H1 (cell line): Measurements from ENCODE around the gene ART4. TPM values are rescaled to one million over a fixed set of nuclear protein-coding genes. Genes with fewer than 3 reads are reported as not detected.

Experiments
- CTCF ChIA-PET: fragments of 300-600 bp; sonication (Branson Sonifier 250); formaldehyde crosslinking; loops from one replicate; lab custom pipeline; 2021; ENCODE audit not compliant: partially characterized antibody; lab: Charles Lee
- POLR2A ChIA-PET: fragments of 300-600 bp; sonication (Branson Sonifier 250); formaldehyde crosslinking; loops from one replicate; lab custom pipeline; 2021; ENCODE audit warnings: inconsistent platforms; ENCODE audit not compliant: partially characterized antibody; lab: Charles Lee
- DNase-seq, 2 experiments: peaks; one replicate each; pipeline versions ENCODE4 v3.0.0 to v3.0.0-alpha.2; 2010 to 2022; ENCODE audit warnings: low spot score in 2 of 2, low read depth in 1 of 2, mixed read lengths in 1 of 2
- FAIRE-seq: peaks from 2 replicates; lab custom pipeline; 2011; peaks lifted over from hg19 to GRCh38; lab: Jason Lieb, UNC
- H2AFZ ChIP-seq: 2 replicates; pipeline ENCODE4 v1.8.1; 2012; ENCODE audit warnings: low read length, inconsistent platforms
- H2AK5ac ChIP-seq: 2 replicates; pipeline ENCODE4 v1.6.1; 2013; ENCODE audit warnings: low read depth, low read length
- H2BK120ac ChIP-seq: replicated peaks from 2 replicates; pipeline ENCODE3; 2013; ENCODE audit warnings: low read depth, low read length, inconsistent platforms
- H2BK12ac ChIP-seq: 2 replicates; pipeline ENCODE4 v1.6.1; 2013; ENCODE audit warnings: low read depth, low read length
- H2BK15ac ChIP-seq: 2 replicates; pipeline ENCODE4 v1.6.1; 2013; ENCODE audit warnings: low read length
- H2BK20ac ChIP-seq: 2 replicates; pipeline ENCODE4 v1.6.1; 2013; ENCODE audit warnings: low read length
- H2BK5ac ChIP-seq: 2 replicates; pipeline ENCODE4 v1.6.1; 2013; ENCODE audit warnings: low read depth, low read length
- H3K14ac ChIP-seq: 2 replicates; pipeline ENCODE4 v1.6.1; 2013; ENCODE audit warnings: inconsistent platforms; ENCODE audit not compliant: insufficient read length
- H3K18ac ChIP-seq: 2 replicates; pipeline ENCODE4 v1.6.1; 2013; ENCODE audit warnings: low read length; ENCODE audit errors: extremely low read depth
- H3K23ac ChIP-seq: 2 replicates; pipeline ENCODE4 v1.6.1; 2013; ENCODE audit warnings: inconsistent platforms; ENCODE audit not compliant: insufficient read length
- H3K23me2 ChIP-seq: 2 replicates; pipeline ENCODE4 v1.6.1; 2013; ENCODE audit warnings: low read depth, low read length
- H3K27ac ChIP-seq: 2 replicates; pipeline ENCODE4 v1.6.1; 2011; ENCODE audit warnings: low read depth, low read length, inconsistent platforms
- H3K27me3 ChIP-seq, 4 experiments: replicated peaks in 1 of 4; 1 replicate in 1 of 4; 2 replicates in 3 of 4; pipeline versions ENCODE4 v1.6.1 to v1.8.1; 2011 to 2013; ENCODE audit warnings: low read length in 3 of 4, mild to moderate bottlenecking in 3 of 4, inconsistent platforms in 2 of 4, mixed read lengths in 2 of 4, moderate library complexity in 1 of 4; ENCODE audit not compliant: control insufficient read depth in 3 of 4, insufficient read depth in 3 of 4; ENCODE audit errors: extremely low read depth in 1 of 4
- H3K36me3 ChIP-seq, 4 experiments: 2 replicates each; pipeline versions ENCODE4 v1.6.1 to v1.8.1; 2011 to 2013; ENCODE audit warnings: mild to moderate bottlenecking in 4 of 4, low read length in 3 of 4, moderate library complexity in 2 of 4, control low read depth in 1 of 4, inconsistent platforms in 1 of 4; ENCODE audit not compliant: insufficient read depth in 4 of 4, control insufficient read depth in 2 of 4
- H3K4ac ChIP-seq: replicated peaks from 2 replicates; pipeline ENCODE3; 2013; ENCODE audit warnings: low read length, low read depth, mixed read lengths, inconsistent platforms; ENCODE audit not compliant: insufficient read length
- H3K4me1 ChIP-seq, 4 experiments: replicated peaks in 1 of 4; 1 replicate in 1 of 4; 2 replicates in 3 of 4; pipeline versions ENCODE4 v1.6.1 to v1.8.1; 2011 to 2013; ENCODE audit warnings: low read length in 3 of 4, inconsistent platforms in 2 of 4, mixed read lengths in 1 of 4; ENCODE audit not compliant: insufficient read depth in 4 of 4, control insufficient read depth in 3 of 4
- H3K4me2 ChIP-seq, 2 experiments: 2 replicates each; pipeline versions ENCODE4 v1.6.1 to v1.8.1; 2011 to 2013; ENCODE audit warnings: low read depth in 2 of 2, low read length in 2 of 2, control low read depth in 1 of 2, inconsistent platforms in 1 of 2, mild to moderate bottlenecking in 1 of 2; ENCODE audit not compliant: insufficient read depth in 1 of 2
- H3K4me3 ChIP-seq, 4 experiments: fragments of 200-600, 300-600 bp in 1 of 4; sonication (generic), shearing (Covaris generic), sonication (Bioruptor Twin) in 1 of 4; 2 replicates each; pipeline versions ENCODE4 v1.5.1 to v1.8.1; 2011 to 2016; ENCODE audit warnings: low read length in 4 of 4, low read depth in 3 of 4, control low read depth in 2 of 4, inconsistent platforms in 2 of 4, mild to moderate bottlenecking in 2 of 4, mixed read lengths in 1 of 4, moderate library complexity in 1 of 4; ENCODE audit not compliant: insufficient read depth in 2 of 4; ENCODE audit errors: extremely low read depth in 1 of 4
- H3K56ac ChIP-seq: replicated peaks from 2 replicates; pipeline ENCODE3; 2013; ENCODE audit warnings: low read depth, mild to moderate bottlenecking, mixed read lengths, low read length, inconsistent platforms; ENCODE audit not compliant: insufficient read length
- H3K79me1 ChIP-seq: 2 replicates; pipeline ENCODE4 v1.6.1; 2013; ENCODE audit warnings: low read depth, low read length, control low read depth
- H3K79me2 ChIP-seq, 2 experiments: 2 replicates each; pipeline versions ENCODE4 v1.6.1 to v1.8.1; 2012 to 2013; ENCODE audit warnings: low read length in 2 of 2, mild to moderate bottlenecking in 2 of 2, inconsistent platforms in 1 of 2; ENCODE audit not compliant: insufficient read depth in 2 of 2, control insufficient read depth in 1 of 2
- H3K9ac ChIP-seq, 4 experiments: replicated peaks in 1 of 4; 1 replicate in 1 of 4; 2 replicates in 3 of 4; pipeline versions ENCODE4 v1.6.1 to v1.8.1; 2011 to 2013; ENCODE audit warnings: low read depth in 3 of 4, low read length in 3 of 4, control low read depth in 2 of 4, mild to moderate bottlenecking in 2 of 4, moderate library complexity in 2 of 4, inconsistent platforms in 1 of 4; ENCODE audit errors: extremely low read depth in 1 of 4
- H3K9me3 ChIP-seq, 2 experiments: 2 replicates each; pipeline versions ENCODE4 v1.6.1 to v1.8.1; 2012 to 2013; ENCODE audit warnings: mild to moderate bottlenecking in 2 of 2, moderate library complexity in 2 of 2, control low read depth in 1 of 2, inconsistent platforms in 1 of 2, low read depth in 1 of 2, low read length in 1 of 2, mixed read lengths in 1 of 2; ENCODE audit not compliant: insufficient read depth in 2 of 2
- H4K20me1 ChIP-seq, 2 experiments: replicated peaks in 1 of 2; 2 replicates each; pipeline versions ENCODE3 to v1.8.1; 2011 to 2013; ENCODE audit warnings: inconsistent platforms in 2 of 2, low read length in 2 of 2, mild to moderate bottlenecking in 1 of 2; ENCODE audit not compliant: insufficient read depth in 2 of 2, control insufficient read depth in 1 of 2
- H4K5ac ChIP-seq: 2 replicates; pipeline ENCODE4 v1.6.1; 2013; ENCODE audit warnings: low read length, low read depth, mixed read lengths, inconsistent platforms; ENCODE audit not compliant: insufficient read length
- H4K8ac ChIP-seq: 2 replicates; pipeline ENCODE4 v1.8.0; 2013; ENCODE audit warnings: mild to moderate bottlenecking, moderate library complexity, low read length, inconsistent platforms; ENCODE audit not compliant: insufficient read depth; ENCODE audit errors: extremely low read depth
- H4K91ac ChIP-seq: replicated peaks from 2 replicates; pipeline ENCODE3; 2013; ENCODE audit warnings: low read length, mixed read lengths, inconsistent platforms; ENCODE audit not compliant: insufficient read length
- ATF2 ChIP-seq: IDR thresholded peaks from 2 replicates; pipeline ENCODE4 v1.6.1; 2012; ENCODE audit warnings: low read length, inconsistent platforms
- CBX8 ChIP-seq: fragments of 300-800, 300-1000 bp; sonication (generic); IDR thresholded peaks from 2 replicates; pipeline ENCODE4 v1.7.1; 2016; ENCODE audit warnings: low read depth, low read length, borderline replicate concordance
- CHD1 ChIP-seq: IDR thresholded peaks from 2 replicates; pipeline ENCODE4 v1.6.1; 2012; ENCODE audit warnings: low read depth, low read length, improper control_type of control experiment
- CREB1 ChIP-seq: IDR thresholded peaks from 2 replicates; pipeline ENCODE4 v1.6.1; 2012; ENCODE audit warnings: inconsistent platforms
- CTBP2 ChIP-seq: IDR thresholded peaks from 2 replicates; pipeline ENCODE4 v1.7.0; 2011; ENCODE audit warnings: borderline replicate concordance, mild to moderate bottlenecking, moderate library complexity, mixed read lengths, low read length; ENCODE audit not compliant: insufficient read depth, insufficient read length
- EGR1 ChIP-seq: IDR thresholded peaks from 2 replicates; pipeline ENCODE4 v1.6.1; 2011; ENCODE audit warnings: low read depth, low read length, borderline replicate concordance
- KDM4A ChIP-seq: IDR thresholded peaks from one replicate; pipeline ENCODE4 v1.7.1; 2012; ENCODE audit warnings: low read depth, mild to moderate bottlenecking, moderate library complexity, low read length, inconsistent platforms; ENCODE audit not compliant: severe bottlenecking
- NRF1 ChIP-seq: IDR thresholded peaks from 2 replicates; pipeline ENCODE4 v1.6.1; 2011; ENCODE audit warnings: mild to moderate bottlenecking, low read depth, low read length, improper control_type of control experiment
- POLR2A ChIP-seq, 2 experiments: IDR thresholded peaks; 1 replicate in 1 of 2; 2 replicates in 1 of 2; pipeline ENCODE4 v1.6.1; 2011; ENCODE audit warnings: low read depth in 2 of 2, low read length in 2 of 2, mild to moderate bottlenecking in 2 of 2; ENCODE audit errors: control extremely low read depth in 1 of 2
- YY1 ChIP-seq: IDR thresholded peaks from 2 replicates; pipeline ENCODE4 v1.6.1; 2011; ENCODE audit warnings: low read depth, mild to moderate bottlenecking, low read length
- WGBS, 2 experiments: shearing (Covaris generic) in 1 of 2; methylation state at CpG; one replicate each; pipeline versions ENCODE4 v1.1.6 to v1.1.7; 2013 to 2015; ENCODE audit warnings: low lambda C conversion rate in 2 of 2, mixed read lengths in 2 of 2, inconsistent platforms in 1 of 2, low coverage in 1 of 2, missing lambda C conversion rate in 1 of 2; ENCODE audit not compliant: insufficient replicate concordance in 2 of 2, insufficient coverage in 1 of 2, insufficient read length in 1 of 2; ENCODE audit errors: extremely low coverage in 1 of 2, missing lambda C conversion rate in 1 of 2; 5-methylcytosine and 5-hydroxymethylcytosine counted together
- polyA plus RNA-seq, 7 experiments: library from polyadenylated mRNA; depleted of rRNA in 3 of 7; stranded (reverse) in 5 of 7; unstranded in 2 of 7; fragments of >200 nt in 5 of 7; fragments of 200-250 nt in 2 of 7; gene quantifications; 1 replicate in 5 of 7; 2 replicates in 1 of 7; 4 replicates in 1 of 7; pipeline versions ENCODE4 v1.2.1 to v1.2.3, GENCODE V29; 2011 to 2013; ENCODE audit warnings: missing spikeins in 2 of 7, mixed read lengths in 2 of 7
- total RNA-seq: library from RNA; stranded (reverse); fragmentation: NEBNext Ultra II Directional; extraction: Animal tissue kit (Norgen Biotek cat#: 25700); gene quantifications from 2 replicates; pipeline ENCODE4 v1.2.1, GENCODE V29; 2021
- TF ChIP-seq, protein P1 (sequence below): IDR thresholded peaks from 2 replicates; pipeline ENCODE4 v1.6.1; 2011; ENCODE audit warnings: low read length, improper control_type of control experiment

The ART4 gene
- total and polyA plus RNA-seq, 2 of the 8 experiments (the other 6 are each of a cell fraction or from before 2014, with no cell fraction given) = not detected

DNA sequence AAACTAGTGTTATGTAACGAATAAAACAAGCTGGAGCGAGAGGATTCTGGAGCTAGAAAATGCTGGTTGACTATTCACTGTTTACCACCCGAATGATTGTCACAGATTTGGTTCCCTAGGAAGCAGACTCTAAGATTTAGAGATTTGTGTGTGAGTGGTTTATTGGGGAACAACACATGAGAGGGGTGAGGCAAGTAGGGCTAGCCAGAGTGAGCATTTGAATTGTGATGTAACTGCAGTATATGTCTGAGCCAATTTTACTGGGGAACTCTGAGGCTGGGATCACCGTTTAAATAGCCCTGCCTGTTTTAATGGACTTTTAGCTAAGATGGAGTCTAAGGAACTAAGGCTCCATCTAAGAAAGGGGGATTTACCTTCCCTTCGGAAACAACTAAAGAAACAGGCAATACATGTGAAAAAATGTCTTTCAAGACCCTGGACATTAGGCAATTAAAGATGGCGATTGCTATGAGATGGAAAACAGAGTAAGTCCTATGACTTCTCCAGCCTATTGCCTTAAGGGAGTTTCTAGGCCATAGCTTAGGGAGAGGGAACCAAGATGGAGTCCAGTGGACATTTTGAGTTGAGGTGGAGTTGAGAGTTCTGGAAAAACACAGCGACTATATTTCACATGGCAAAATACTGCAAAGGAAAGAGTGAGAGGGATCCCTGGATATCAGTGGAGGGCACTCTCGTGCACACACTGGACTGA is 36.1 kb upstream of the ART4 start:
- Histone ChIP-seq H2BK120ac (no peak overlapping the region), H3K9me3 (no peaks in the 10 kb centered on the region), H4K91ac (no peak overlapping the region), H3K23ac (no peak overlapping the region), H4K20me1 (no peaks in the 10 kb centered on the region), H2AFZ (peak overlapping the region; percentile 48; the same call in 1 of the 2 replicates), H3K23me2 (no peaks in the 10 kb centered on the region), H2BK5ac (no peak overlapping the region), H2AK5ac (no peak overlapping the region), H3K27ac (no peak overlapping the region), H3K79me1 (no peaks in the 10 kb centered on the region), H3K4me3 (no peak overlapping the region), H3K4me2 (no peak overlapping the region), H3K14ac (no peak overlapping the region), H2BK15ac (no peak overlapping the region), H3K9ac (no peak overlapping the region), H3K36me3 (no peaks in the 10 kb centered on the region), H3K4me1 (no peaks in the 10 kb centered on the region), H2BK12ac (no peak overlapping the region), H4K8ac (no peak overlapping the region), H4K5ac (no peak overlapping the region), H3K79me2 (no peaks in the 10 kb centered on the region), H2BK20ac (no peak overlapping the region), H3K4ac (no peak overlapping the region), H3K27me3 (no peaks in the 10 kb centered on the region), H3K56ac (no peak overlapping the region), H3K18ac (no peak overlapping the region)
- ChIA-PET CTCF (interaction anchor here (0.6 to 1.5 kb wide), 6 partner anchors 9 to 116 kb away, joined by 3 to 6 read pairs (median 3); no protein-coding TSS in a partner anchor), POLR2A (interaction anchor here (1.1 kb wide), 1 partner anchor 10 kb away, joined by 5 read pairs; no protein-coding TSS in a partner anchor)
- no peak for DNase-seq
- whole genome bisulfite sequencing, 2 experiments = 93% methylated on average over 8 of the region's 8 CpGs; no CpG with 5 or more reads in 1 of the 2 experiments
- FAIRE-seq = no peak
- TF ChIP-seq POLR2A (IDR thresholded peaks at IDR 0.05; ENCODE audit: control extremely low read depth in 1 of 2, low read depth in 2 of 2, low read length in 2 of 2) = no peak
- TF ChIP-seq CREB1 = no peak
- TF ChIP-seq YY1 = no peak
- no peak for TF ChIP-seq EGR1
- TF ChIP-seq, protein P1, sequence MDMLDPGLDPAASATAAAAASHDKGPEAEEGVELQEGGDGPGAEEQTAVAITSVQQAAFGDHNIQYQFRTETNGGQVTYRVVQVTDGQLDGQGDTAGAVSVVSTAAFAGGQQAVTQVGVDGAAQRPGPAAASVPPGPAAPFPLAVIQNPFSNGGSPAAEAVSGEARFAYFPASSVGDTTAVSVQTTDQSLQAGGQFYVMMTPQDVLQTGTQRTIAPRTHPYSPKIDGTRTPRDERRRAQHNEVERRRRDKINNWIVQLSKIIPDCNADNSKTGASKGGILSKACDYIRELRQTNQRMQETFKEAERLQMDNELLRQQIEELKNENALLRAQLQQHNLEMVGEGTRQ = no peak
- no peak for TF ChIP-seq CTBP2
- TF ChIP-seq CHD1 = no peak
- TF ChIP-seq CBX8 = no peak
- TF ChIP-seq ATF2 = no peak
- TF ChIP-seq NRF1 = no peak
- no peak for TF ChIP-seq KDM4A
